GM23338 (cell line): ENCODE measurements around the gene TIRAP.

Experiments used
- CREB1 ChIP-seq: fragments of 250-450 bp; sonication (Bioruptor Pico); IDR thresholded peaks from 2 replicates; pipeline ENCODE4 v1.5.0; 2020; ENCODE audit warnings: low read depth, mild to moderate bottlenecking, moderate library complexity
- CTCF ChIP-seq, 2 experiments: fragments of 200-600 bp in 1 of 2; sonication (generic) in 1 of 2; conservative IDR thresholded peaks; 2 replicates each; pipeline versions ENCODE4 v1.5.1 to v1.6.1; 2016 to 2017; ENCODE audit warnings: antibody characterized with exemption in 2 of 2, low read depth in 2 of 2, mild to moderate bottlenecking in 2 of 2, moderate library complexity in 1 of 2
- ETS1 ChIP-seq: IDR thresholded peaks from 2 replicates; pipeline ENCODE4 v1.6.1; 2016; ENCODE audit warnings: antibody characterized with exemption
- EZH2 ChIP-seq: fragments of 200-600 bp; sonication (generic); IDR thresholded peaks from one replicate; pipeline ENCODE4 v1.8.0; 2017; ENCODE audit warnings: antibody characterized with exemption, mild to moderate bottlenecking, low read depth; ENCODE audit not compliant: unreplicated experiment
- EZH2phosphoT487 ChIP-seq: fragments of 200-600 bp; sonication (generic); IDR thresholded peaks from one replicate; pipeline ENCODE4 v1.8.1; 2018; ENCODE audit warnings: antibody characterized with exemption; ENCODE audit not compliant: unreplicated experiment
- NANOG ChIP-seq: IDR thresholded peaks from 2 replicates; pipeline ENCODE4 v1.6.1; 2016; ENCODE audit warnings: antibody characterized with exemption, borderline replicate concordance
- POLR2AphosphoS5 ChIP-seq: IDR thresholded peaks from 2 replicates; pipeline ENCODE4 v1.6.1; 2016; ENCODE audit warnings: antibody characterized with exemption, low read depth
- REST ChIP-seq: IDR thresholded peaks from one replicate; pipeline ENCODE4 v1.6.1; 2018; ENCODE audit warnings: antibody characterized with exemption; ENCODE audit not compliant: unreplicated experiment
- STAT1 ChIP-seq: IDR thresholded peaks from one replicate; pipeline ENCODE4 v1.6.1; 2016; ENCODE audit warnings: antibody characterized with exemption; ENCODE audit not compliant: unreplicated experiment
- ZNF331 ChIP-seq: fragments of 250-450 bp; sonication (Bioruptor Pico); IDR thresholded peaks from 2 replicates; pipeline ENCODE4 v1.5.0; 2020; ENCODE audit warnings: low read depth, mild to moderate bottlenecking, moderate library complexity

GRCh38 chr11:126341760-126342161 lies 58.9 kb downstream of the TIRAP start:
- no peak for TF ChIP-seq CTCF (conservative IDR thresholded peaks at IDR 0.05; ENCODE audit: low read depth in 2 of 2)
- TF ChIP-seq NANOG: no peak
- no peak for TF ChIP-seq EZH2phosphoT487
- no peak for TF ChIP-seq REST
- TF ChIP-seq EZH2: no peak
- TF ChIP-seq STAT1: no peak
- no peak for TF ChIP-seq POLR2AphosphoS5
- TF ChIP-seq CREB1: no peak
- TF ChIP-seq ETS1: no peak
- no peak for TF ChIP-seq ZNF331 (CRISPR knock-in tag)
